Activated CD4-positive, alpha-beta T cell treated with anti-CD3 and anti-CD28 coated beads, Interleukin-2, amount 50 U/mL, for 48 hours (primary cell): ENCODE measurements around the gene STT3A.
"Not testable (repeated sequence)": the region's sequence is repeated elsewhere in the genome, so short reads cannot be mapped to it uniquely, and the experiment has no call there.

ENCODE experiments used
- DNase-seq, 2 experiments: peaks; one replicate each; pipeline ENCODE4 v3.0.0-alpha.2; 2020

Gene STT3A

GRCh38 chr11:125592305-125593113 lies at the start of gene STT3A:
STT3A (plus strand) TSS chr11:125592852; CDS start chr11:125595916, 3,064 bp downstream.
- peak; percentile 96 to 97 for DNase-seq

DNA sequence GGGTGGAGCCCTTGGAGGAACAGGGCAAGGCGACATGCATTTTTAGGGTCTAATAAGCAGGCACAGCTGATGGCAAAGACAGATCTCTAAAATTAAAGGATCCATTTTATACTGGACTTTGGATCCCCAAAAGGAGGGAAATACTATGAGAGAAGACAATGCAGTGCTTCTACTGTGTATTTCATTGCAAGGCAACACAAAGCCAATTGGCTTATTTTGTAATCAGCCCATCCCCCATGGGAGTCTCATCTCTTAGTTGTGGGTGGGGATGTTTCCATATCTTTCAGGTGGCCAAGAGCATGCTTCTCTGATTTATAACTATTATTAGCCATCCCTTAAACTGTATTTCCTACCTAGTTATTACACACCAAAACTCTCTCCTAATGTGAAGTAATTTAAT lies 41.9 kb upstream of the STT3A start:
- no peak for DNase-seq

GRCh38 chr11:125551835-125552342 lies 40.8 kb upstream of the STT3A start:
- DNase-seq: no peak

DNA sequence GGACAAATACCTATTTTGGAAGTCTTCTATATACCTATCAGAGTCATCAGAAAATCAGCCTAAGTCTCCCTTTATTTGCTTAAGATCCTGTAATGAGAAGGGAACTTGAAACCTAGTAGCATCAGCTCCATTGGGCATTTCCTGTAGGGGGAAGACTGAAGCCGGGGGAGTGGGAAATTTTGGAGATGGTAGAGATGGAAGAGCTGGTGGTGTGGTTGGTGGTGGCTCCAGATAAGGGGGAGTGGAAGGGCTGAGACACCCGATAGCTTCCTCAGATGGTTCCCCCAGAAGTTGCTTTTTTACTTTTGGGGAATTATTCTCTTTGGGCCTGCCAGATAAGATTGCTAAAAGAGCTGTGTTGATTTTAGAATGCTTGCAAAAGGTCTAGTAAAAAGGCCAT lies 39.7 kb upstream of the STT3A start:
- DNase-seq: no peak

DNA sequence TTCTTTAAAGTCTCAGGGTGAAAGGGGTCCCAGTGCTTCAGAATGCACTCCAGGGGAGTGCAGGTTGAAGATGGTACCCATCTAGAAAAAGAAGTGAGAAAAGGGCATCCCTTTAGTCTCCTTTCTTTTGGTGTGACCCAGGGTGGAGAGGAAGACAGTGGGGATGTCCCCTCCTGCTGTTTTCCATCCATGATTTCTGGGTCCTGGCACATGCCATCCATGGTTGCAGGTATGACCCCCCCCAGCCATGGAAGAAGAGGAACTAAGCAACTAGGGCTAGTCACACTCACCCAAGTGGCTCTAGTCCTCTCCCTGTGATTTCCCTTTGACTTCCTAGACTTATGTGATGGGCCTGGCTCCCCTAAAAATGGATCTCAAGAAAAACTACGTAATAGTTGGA lies 39.3 kb upstream of the STT3A start:
- DNase-seq: no peak

DNA sequence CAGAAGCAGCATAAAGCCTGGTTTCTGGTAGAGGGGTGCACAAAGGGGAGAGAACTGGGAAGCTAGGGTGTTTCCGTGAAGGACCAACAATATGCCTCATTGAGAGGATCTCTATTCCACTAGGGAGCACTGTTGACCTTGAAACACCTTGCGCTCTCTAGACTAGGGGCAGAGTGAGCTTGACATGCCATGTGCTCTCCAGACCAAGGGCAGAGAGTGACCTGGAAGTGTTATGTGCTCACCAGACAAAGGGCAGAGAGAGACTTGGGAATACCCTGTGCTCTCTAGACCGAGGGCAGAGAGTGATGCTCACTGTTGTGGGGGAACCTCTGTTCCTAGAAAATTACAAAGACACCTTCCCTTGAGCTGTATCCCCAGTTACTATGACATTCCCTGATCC lies 38.6 kb upstream of the STT3A start:
- DNase-seq: no peak

GRCh38 chr11:125559888-125560287 lies 32.8 kb upstream of the STT3A start:
- DNase-seq: no peak

- DNase-seq: no peak
Measured at GRCh38 chr11:125561924-125562323, 30.7 kb upstream of the STT3A start.

GRCh38 chr11:125562430-125562829 lies 30.2 kb upstream of the STT3A start:
- DNase-seq: no peak

DNA sequence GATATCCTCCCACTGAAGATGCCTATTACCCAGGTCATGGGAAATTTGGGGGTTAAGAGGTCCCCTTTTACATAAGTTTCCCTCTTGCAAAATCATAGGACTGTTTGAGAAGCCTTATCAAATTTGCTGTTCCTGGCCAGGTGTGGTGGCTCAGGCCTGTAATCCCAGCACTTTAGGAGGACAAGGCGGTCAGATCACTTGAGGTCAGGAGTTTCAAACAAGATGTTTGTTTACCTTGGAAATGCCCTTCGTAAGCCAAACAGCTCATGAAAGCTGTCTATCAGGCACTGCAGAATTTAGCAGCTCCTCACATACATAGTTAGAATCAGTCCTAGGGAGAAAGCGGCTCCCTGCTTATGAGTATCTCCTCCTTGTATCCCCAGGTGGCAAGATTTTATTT lies 28.3 kb upstream of the STT3A start:
- no peak for DNase-seq

DNA sequence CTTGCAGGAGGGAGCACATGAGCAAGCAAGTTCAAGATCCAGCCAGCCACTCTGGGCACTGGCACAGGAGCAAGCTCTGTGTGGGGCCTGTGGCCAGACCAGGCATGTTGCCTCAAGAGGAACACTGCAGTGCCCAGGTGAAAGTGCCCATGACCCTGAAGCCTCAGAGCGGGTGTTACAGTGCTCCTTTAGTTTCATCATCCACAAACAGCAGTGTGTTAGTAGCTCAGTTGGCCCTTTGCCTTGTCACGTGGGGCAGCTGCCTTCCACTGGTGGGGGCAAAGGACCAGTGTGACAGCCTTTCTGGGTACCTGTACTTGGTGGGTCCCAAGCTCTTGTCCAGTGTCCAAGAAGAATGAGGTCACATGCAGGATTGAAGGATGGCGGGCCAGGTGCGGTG lies 26.4 kb upstream of the STT3A start:
- DNase-seq: no peak

DNA sequence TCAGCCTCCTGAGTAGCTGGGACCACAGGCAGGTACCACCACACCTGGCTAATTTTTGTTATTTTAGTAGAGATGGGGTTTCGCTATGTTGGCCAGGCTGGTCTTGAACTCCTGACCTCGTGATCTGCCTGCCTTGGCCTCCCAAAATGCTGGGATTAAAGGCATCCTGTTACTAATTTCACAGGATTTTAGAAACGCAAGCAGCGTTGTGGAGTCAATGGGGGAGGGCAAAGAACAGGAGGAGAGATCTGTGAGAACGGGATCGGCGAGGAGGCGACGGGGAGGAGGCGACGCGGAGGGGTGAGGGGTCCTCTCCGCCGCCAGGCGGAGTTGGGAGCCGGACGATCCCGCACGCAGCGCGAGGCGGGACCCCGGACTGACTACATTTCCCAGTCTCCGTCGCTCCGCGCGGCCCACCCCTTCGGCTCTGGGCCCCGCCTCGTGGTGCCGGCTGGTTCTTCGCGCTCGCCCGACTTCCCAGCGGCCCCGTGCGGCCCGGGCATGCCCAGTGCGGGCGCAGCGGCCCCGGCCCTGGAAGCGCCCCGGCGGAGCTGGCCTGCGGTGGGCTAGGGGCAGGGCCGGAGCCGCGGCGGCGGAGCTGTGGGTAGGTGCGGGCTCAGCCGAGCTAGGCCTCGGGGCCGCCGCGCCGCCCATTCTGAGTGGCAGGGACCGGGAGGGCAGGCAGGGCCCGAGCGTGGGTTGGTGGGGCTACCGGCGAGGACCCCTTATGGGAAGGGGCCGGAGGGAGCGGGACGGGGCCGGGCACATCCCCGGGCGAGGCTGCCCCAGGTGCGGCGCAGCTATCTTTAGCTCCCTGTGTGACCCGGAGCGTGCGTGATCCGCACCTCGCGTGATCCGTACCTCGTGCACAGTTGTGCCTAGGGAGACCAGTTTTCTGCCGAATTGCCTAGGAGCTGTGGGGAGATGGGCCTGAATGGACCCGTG lies 23.4 kb upstream of the STT3A start, which contains the start of gene EI24:
Gene EI24, plus strand, starts transcription at position 508 of the 945 bp plus-strand sequence. CDS start 3,051 bp downstream, outside the sequence.
- DNase-seq: peak; percentile 90 to 91

DNA sequence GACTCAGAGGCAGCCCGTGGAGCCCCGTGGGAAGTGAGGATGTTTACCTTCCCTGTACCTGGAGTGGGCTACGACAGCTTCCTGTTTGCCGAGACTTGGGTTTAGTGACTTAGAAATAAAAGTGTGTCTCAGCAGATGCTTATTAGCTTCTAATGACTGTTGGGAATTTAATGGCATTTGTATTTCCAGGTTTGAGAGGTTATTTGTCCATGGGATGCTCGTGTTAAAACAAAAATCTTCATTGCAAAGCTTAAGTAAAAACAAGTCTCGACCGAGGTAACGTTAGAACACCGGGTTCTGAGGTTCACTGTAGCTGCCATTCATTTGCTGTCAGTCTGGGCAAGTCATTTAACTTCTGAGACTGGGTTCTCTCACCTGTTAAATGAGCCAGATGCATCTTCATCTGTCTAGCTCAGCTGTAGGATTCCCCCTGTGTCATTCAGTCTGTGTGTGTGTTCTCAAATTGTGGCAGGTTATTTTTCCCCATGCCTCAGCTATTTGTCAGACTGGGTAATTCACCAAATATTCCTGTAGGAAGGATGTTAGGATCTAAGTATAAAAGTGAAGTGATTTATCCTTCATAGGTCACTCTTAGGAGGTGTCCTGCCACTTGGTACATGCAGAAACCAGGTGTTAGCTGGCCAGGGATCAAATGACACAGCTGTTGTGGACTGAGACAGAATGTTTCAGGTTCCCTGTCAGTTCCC lies 22.6 kb upstream of the STT3A start:
- peak in 1 of 2 experiments; percentile 14 for DNase-seq

- no peak for DNase-seq
Measured at GRCh38 chr11:125570952-125571351, 21.7 kb upstream of the STT3A start.

DNA sequence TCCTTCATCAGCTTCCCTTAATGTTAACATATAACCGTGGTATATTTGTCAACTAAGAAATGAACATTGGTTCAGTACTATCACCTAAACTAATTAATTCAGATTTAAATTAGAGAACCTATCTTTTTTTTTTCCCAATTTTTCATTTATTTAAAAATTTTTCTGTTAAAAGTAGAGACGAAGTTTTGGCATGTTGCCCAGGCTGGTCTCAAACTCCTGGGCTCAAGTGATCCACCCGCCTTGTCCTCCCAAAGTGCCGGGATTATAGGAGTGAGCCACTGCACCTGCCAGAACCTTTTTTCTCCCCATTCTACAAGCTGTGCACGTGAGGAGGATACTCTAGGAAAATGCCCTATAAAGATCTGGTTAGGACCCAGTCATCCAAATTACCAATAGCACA lies 19.7 kb upstream of the STT3A start:
- no peak for DNase-seq

- not testable (repeated sequence) for DNase-seq
Measured at GRCh38 chr11:125577181-125577580, 15.5 kb upstream of the STT3A start.

DNA sequence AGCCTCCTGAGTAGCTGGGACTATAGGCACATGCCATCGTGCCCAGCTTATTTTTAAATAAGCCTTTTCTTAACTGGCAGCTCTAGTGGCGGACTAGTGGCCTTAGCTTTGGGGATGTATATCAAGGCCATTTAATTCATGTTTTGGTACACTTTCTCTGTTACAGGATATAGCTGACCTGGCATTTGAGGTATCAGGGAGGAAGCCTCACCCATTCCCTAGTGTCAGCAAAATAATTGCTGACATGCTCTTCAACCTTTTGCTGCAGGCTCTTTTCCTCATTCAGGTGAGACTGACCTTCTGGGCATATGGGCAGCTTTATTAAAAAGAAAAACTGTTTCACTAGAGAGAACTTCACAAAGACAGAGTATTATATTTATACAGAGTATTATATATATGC lies 13.9 kb upstream of the STT3A start:
- DNase-seq: no peak

GRCh38 chr11:125579811-125580210 lies 12.8 kb upstream of the STT3A start:
- DNase-seq: no peak

- no peak for DNase-seq
Measured at GRCh38 chr11:125583496-125583895, 9.2 kb upstream of the STT3A start.

GRCh38 chr11:125585487-125585886 lies 7.2 kb upstream of the STT3A start:
- no peak for DNase-seq

DNA sequence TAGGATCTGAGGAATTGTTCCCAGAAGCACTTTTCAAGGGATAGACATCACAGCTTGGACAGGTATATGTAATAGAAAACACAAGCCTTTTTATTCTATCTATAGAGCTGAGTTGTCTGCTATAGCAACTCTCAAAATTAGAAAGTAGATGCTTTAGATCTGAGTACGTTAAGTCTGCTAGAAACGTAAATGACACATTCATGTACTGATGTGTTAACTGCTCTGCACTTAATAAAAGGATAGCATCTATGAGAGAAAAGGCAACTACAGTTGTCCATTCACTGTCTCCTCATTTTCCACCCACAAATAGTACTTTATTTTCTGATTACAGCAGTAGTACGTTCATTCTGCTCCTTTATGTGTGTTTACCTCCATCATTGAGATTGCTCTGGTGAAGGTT lies 6.0 kb upstream of the STT3A start:
- no peak for DNase-seq

- DNase-seq: no peak
Measured at GRCh38 chr11:125587480-125587879, 5.2 kb upstream of the STT3A start.

DNA sequence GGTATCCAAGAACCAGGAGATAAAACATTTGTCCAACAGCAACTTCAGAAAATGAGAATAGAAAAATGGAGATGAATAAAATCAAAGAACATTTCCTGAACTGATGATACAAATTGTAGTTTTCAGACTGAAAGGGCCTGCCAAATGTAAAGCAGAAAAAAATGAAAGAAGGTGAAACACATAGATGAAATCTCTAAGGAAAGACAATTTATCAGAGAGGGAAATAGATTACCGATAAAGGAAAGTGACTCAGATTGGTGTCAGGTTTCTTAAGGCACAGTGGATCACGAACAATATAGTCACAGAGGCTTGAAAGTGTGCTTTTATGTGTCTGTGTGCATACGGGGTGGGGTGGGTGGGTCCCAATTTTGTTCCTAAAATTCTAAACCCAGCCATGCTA lies 4.1 kb upstream of the STT3A start:
- DNase-seq: no peak
